Measurements from ENCODE around the gene CAMK1D. TPM values are rescaled to one million over a fixed set of nuclear protein-coding genes. Genes with fewer than 3 reads are reported as not detected.
"Not testable (repeated sequence)": the region's sequence is repeated elsewhere in the genome, so short reads cannot be mapped to it uniquely, and the experiment has no call there.

Gene CAMK1D
- polyA plus RNA-seq, 1 experiment = 8.2 TPM

DNA sequence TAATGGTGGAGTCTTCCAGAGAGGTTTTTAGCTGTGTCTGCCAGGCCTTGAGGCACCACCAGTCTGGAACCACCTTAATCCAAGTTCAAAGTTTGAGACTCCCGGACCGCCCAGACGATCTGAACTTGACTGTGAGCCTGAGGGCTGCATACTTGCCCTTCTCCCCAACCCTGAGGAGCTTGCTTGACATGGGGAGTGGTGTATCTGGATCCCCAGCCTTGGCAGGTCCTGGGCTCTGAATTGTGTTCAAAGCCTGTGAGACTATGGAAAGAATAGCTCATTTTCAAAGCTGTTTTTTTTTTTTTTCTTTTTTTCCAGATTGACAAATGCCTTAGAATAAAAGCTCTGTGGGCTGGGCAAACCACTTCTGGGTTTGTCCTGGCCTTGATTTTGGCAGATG lies 22.3 kb upstream of the CAMK1D start:
- Histone ChIP-seq H3K9me3 (ENCODE audit: control insufficient read depth, insufficient read depth, low read length) (no peaks in the 10 kb centered on the region), H3K27me3 (ENCODE audit: control insufficient read depth, insufficient read depth, low read length) (peaks cover 2% of the 10 kb centered on the region), H3K4me3 (ENCODE audit: low read depth, low read length) (no peak overlapping the region), H3K27ac (ENCODE audit: low read depth, low read length) (no peak overlapping the region)
- no peak for DNase-seq (ENCODE audit: low read depth, low spot score)
- ChIA-PET CTCF (no interaction called here), POLR2A (interaction anchor here (0.6 kb wide), 1 partner anchor 13 kb away, joined by 3 read pairs; no protein-coding TSS in a partner anchor)
- TF ChIP-seq CTCF (IDR thresholded peaks at IDR 0.05; ENCODE audit: low read depth, low read length) = no peak

- Histone ChIP-seq H3K9me3 (ENCODE audit: control insufficient read depth, insufficient read depth, low read length) (no peaks in the 10 kb centered on the region), H3K27me3 (ENCODE audit: control insufficient read depth, insufficient read depth, low read length) (peaks cover 2% of the 10 kb centered on the region), H3K4me3 (ENCODE audit: low read depth, low read length) (no peak overlapping the region), H3K27ac (ENCODE audit: low read depth, low read length) (no peak overlapping the region)
- TF ChIP-seq CTCF (IDR thresholded peaks at IDR 0.05; ENCODE audit: low read depth, low read length) = no peak
- no peak for DNase-seq (ENCODE audit: low read depth, low spot score)
- ChIA-PET CTCF (no interaction called here), POLR2A (interaction anchor here (0.6 kb wide), 1 partner anchor 14 kb away, joined by 3 read pairs; no protein-coding TSS in a partner anchor)
Observed at GRCh38 chr10:12327476-12327875, 21.9 kb upstream of the CAMK1D start.

GRCh38 chr10:12328312-12328711 lies 21.0 kb upstream of the CAMK1D start:
- H3K4me3 ChIP-seq (ENCODE audit: low read depth, low read length); H3K27ac ChIP-seq (ENCODE audit: low read depth, low read length); H3K27me3 ChIP-seq (ENCODE audit: control insufficient read depth, insufficient read depth, low read length); H3K9me3 ChIP-seq (ENCODE audit: control insufficient read depth, insufficient read depth, low read length); POLR2A ChIA-PET; DNase-seq (ENCODE audit: low read depth, low spot score); CTCF ChIA-PET: not testable (repeated sequence)

- ChIA-PET POLR2A (no interaction called here), CTCF (interaction anchor here (0.6 kb wide), 1 partner anchor 684 kb away, joined by 4 read pairs; no protein-coding TSS in a partner anchor)
- H3K4me3 ChIP-seq (ENCODE audit: low read depth, low read length) = no peak overlapping the region
- no peaks in the 10 kb centered on the region for H3K9me3 ChIP-seq (ENCODE audit: control insufficient read depth, insufficient read depth, low read length)
- H3K27me3 ChIP-seq (ENCODE audit: control insufficient read depth, insufficient read depth, low read length) = no peaks in the 10 kb centered on the region
- no peak for TF ChIP-seq CTCF (IDR thresholded peaks at IDR 0.05; ENCODE audit: low read depth, low read length)
- peak overlapping the region; percentile 91 for H3K27ac ChIP-seq (ENCODE audit: low read depth, low read length)
- DNase-seq (ENCODE audit: low read depth, low spot score) = no peak
Observed at GRCh38 chr10:12332572-12333379, 16.6 kb upstream of the CAMK1D start.

- TF ChIP-seq CTCF (IDR thresholded peaks at IDR 0.05; ENCODE audit: low read depth, low read length) = no peak
- Histone ChIP-seq H3K27me3 (ENCODE audit: control insufficient read depth, insufficient read depth, low read length) (no peaks in the 10 kb centered on the region), H3K4me3 (ENCODE audit: low read depth, low read length) (peak overlapping the region; percentile 22; the same call in 1 of the 2 replicates), H3K27ac (ENCODE audit: low read depth, low read length) (peak overlapping the region; percentile 91), H3K9me3 (ENCODE audit: control insufficient read depth, insufficient read depth, low read length) (no peaks in the 10 kb centered on the region)
- DNase-seq (ENCODE audit: low read depth, low spot score) = peak; percentile 88
- ChIA-PET POLR2A (no interaction called here), CTCF (interaction anchor here (0.6 kb wide), 3 partner anchors 10 to 683 kb away, joined by 3 to 7 read pairs (median 4); no protein-coding TSS in a partner anchor)
Observed at GRCh38 chr10:12333380-12334185, 15.8 kb upstream of the CAMK1D start.

All from AG04450 (cell line).